DND-41 (cell line): ENCODE measurements around the gene LMO4.
A peak's percentile ranks its signal among the peaks of the same experiment; 100 is the strongest.

Experiments used
- ATAC-seq: fragments of 200-7000 bp; cut with Tn5 transposase; 3 replicates; pipeline ENCODE4 v1.9.1; 2021; ENCODE audit warnings: low read depth; ENCODE audit not compliant: insufficient read depth
- DNase-seq: peaks from one replicate; pipeline ENCODE4 v3.0.0-alpha.2; 2020
- H2AFZ ChIP-seq: 2 replicates; pipeline ENCODE4 v1.6.0; 2012; ENCODE audit warnings: low read depth, low read length
- H3K27ac ChIP-seq: 2 replicates; pipeline ENCODE4 v1.5.1; 2012; ENCODE audit warnings: low read length, inconsistent platforms
- H3K27me3 ChIP-seq: fragments of 200-600 bp; sonication (generic); 2 replicates; pipeline ENCODE4 v1.6.0; 2012; ENCODE audit warnings: low read length, mild to moderate bottlenecking, inconsistent platforms; ENCODE audit not compliant: insufficient read depth, poor library complexity
- H3K36me3 ChIP-seq: 2 replicates; pipeline ENCODE4 v1.5.1; 2012; ENCODE audit warnings: low read length, inconsistent platforms; ENCODE audit not compliant: insufficient read depth
- H3K4me1 ChIP-seq: 2 replicates; pipeline ENCODE4 v1.5.1; 2012; ENCODE audit warnings: mild to moderate bottlenecking, low read length; ENCODE audit not compliant: insufficient read depth
- H3K4me2 ChIP-seq: 2 replicates; pipeline ENCODE4 v1.6.0; 2012; ENCODE audit warnings: mild to moderate bottlenecking, moderate library complexity, low read length, inconsistent platforms; ENCODE audit not compliant: insufficient read depth
- H3K4me3 ChIP-seq, 2 experiments: fragments of 200-600 bp in 1 of 2; shearing (Covaris generic) in 1 of 2; 2 replicates each; pipeline ENCODE4 v1.5.1; 2012 to 2016; ENCODE audit warnings: inconsistent platforms in 2 of 2, low read length in 2 of 2, mild to moderate bottlenecking in 2 of 2, low read depth in 1 of 2, moderate library complexity in 1 of 2
- H3K79me2 ChIP-seq: 2 replicates; pipeline ENCODE4 v1.6.0; 2012; ENCODE audit warnings: low read length, inconsistent platforms; ENCODE audit not compliant: insufficient read depth
- H3K9ac ChIP-seq: 2 replicates; pipeline ENCODE4 v1.6.0; 2012; ENCODE audit warnings: low read depth, mild to moderate bottlenecking, inconsistent platforms, low read length, moderate library complexity
- H3K9me3 ChIP-seq: 2 replicates; pipeline ENCODE4 v1.5.1; 2012; ENCODE audit warnings: low read length, moderate library complexity, mild to moderate bottlenecking, inconsistent platforms; ENCODE audit not compliant: insufficient read depth, severe bottlenecking
- H4K20me1 ChIP-seq: 2 replicates; pipeline ENCODE4 v1.6.0; 2012; ENCODE audit warnings: low read length; ENCODE audit not compliant: insufficient read depth
- EZH2 ChIP-seq: IDR thresholded peaks from 3 replicates; pipeline ENCODE4 v1.6.1; 2012; ENCODE audit warnings: borderline replicate concordance, low read depth, mild to moderate bottlenecking, moderate library complexity, low read length, inconsistent platforms; ENCODE audit not compliant: severe bottlenecking
- TF ChIP-seq, protein P1 (sequence below): IDR thresholded peaks from 2 replicates; pipeline ENCODE4 v1.5.1; 2012; ENCODE audit warnings: borderline replicate concordance, low read length, moderate library complexity, mild to moderate bottlenecking; ENCODE audit not compliant: poor library complexity, severe bottlenecking; ENCODE audit errors: extremely low read depth

Gene LMO4

DNA sequence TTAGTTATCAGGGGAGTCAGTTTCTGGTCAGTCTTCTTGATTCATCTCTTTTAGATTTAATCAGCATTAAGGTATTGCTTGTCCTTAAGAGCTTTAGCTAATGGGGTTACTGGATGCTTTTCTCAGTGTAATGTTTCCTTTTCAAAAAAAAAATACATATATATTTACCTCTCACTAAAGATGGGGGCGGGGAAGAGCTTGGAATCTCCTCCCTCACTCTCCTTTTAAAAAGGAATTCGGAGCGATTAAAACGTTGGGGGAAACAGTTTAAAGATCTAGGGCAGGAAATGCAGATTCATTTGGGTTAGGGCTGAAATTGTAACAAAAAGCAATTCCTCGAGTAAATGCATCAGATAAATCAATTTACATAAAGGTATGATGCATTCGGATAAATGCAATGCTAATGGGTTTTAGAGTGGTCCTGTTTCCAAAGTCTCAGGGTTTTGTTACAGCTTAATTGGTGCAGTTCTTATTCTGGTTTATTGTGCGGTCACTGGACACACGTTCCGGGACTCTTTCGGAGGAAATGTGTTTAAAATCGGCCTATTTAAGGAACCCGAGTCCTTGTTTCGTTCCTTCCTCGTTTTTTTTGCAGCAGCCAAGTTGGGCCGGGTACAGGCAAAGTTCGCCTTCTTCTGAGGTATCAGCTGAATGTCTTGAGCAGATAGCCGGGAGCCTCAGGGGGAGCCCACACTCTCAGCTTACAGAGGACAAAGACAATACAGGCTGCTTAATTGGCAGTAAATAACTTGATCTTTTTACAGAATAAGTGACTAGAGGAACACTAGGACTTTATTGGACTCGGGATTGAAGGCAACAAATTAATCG lies 1.6 kb downstream of the LMO4 start:
- 0 out of 2 replicates have a peak overlapping the region, but pooled peaks have one; percentile 5 for H2AFZ ChIP-seq
- TF ChIP-seq, protein P1, sequence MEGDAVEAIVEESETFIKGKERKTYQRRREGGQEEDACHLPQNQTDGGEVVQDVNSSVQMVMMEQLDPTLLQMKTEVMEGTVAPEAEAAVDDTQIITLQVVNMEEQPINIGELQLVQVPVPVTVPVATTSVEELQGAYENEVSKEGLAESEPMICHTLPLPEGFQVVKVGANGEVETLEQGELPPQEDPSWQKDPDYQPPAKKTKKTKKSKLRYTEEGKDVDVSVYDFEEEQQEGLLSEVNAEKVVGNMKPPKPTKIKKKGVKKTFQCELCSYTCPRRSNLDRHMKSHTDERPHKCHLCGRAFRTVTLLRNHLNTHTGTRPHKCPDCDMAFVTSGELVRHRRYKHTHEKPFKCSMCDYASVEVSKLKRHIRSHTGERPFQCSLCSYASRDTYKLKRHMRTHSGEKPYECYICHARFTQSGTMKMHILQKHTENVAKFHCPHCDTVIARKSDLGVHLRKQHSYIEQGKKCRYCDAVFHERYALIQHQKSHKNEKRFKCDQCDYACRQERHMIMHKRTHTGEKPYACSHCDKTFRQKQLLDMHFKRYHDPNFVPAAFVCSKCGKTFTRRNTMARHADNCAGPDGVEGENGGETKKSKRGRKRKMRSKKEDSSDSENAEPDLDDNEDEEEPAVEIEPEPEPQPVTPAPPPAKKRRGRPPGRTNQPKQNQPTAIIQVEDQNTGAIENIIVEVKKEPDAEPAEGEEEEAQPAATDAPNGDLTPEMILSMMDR: no peak
- no peak for TF ChIP-seq EZH2
- peak overlapping the region; percentile 73 to 76; a peak in 3 of 4 replicates for H3K4me3 ChIP-seq
- H3K4me1 ChIP-seq: peaks cover 40% of the 10 kb centered on the region
- peaks cover 36% of the 10 kb centered on the region for H3K79me2 ChIP-seq
- peak overlapping the region; percentile 77 for H3K9ac ChIP-seq
- peak overlapping the region; percentile 82 for H3K27ac ChIP-seq
- peaks cover 26% of the 10 kb centered on the region for H4K20me1 ChIP-seq
- no peaks in the 10 kb centered on the region for H3K9me3 ChIP-seq
- peaks cover 20% of the 10 kb centered on the region for H3K27me3 ChIP-seq
- peak overlapping the region; percentile 98 for H3K4me2 ChIP-seq
- DNase-seq (peak; percentile 17), ATAC-seq (no peak)
- peaks cover 16% of the 10 kb centered on the region for H3K36me3 ChIP-seq

GRCh38 chr1:87330885-87331364 lies 2.2 kb downstream of the LMO4 start:
- Histone ChIP-seq H2AFZ (peak overlapping the region; percentile 65; the same call in 1 of the 2 replicates), H3K4me2 (peak overlapping the region; percentile 98), H4K20me1 (peaks cover 26% of the 10 kb centered on the region), H3K4me3 (peak overlapping the region; percentile 41 to 76; a peak in 3 of 4 replicates), H3K9me3 (no peaks in the 10 kb centered on the region), H3K27me3 (peaks cover 20% of the 10 kb centered on the region), H3K9ac (peak overlapping the region; percentile 77), H3K27ac (peak overlapping the region; percentile 82), H3K36me3 (peaks cover 16% of the 10 kb centered on the region), H3K4me1 (peaks cover 40% of the 10 kb centered on the region), H3K79me2 (peaks cover 36% of the 10 kb centered on the region)
- ATAC-seq (no peak), DNase-seq (no peak)
- TF ChIP-seq, protein P1: no peak
- TF ChIP-seq EZH2: no peak

- Histone ChIP-seq H3K9ac (peak overlapping the region; percentile 77), H3K4me3 (peak overlapping the region; percentile 41 to 76; a peak in 3 of 4 replicates), H4K20me1 (peaks cover 26% of the 10 kb centered on the region), H3K79me2 (peaks cover 36% of the 10 kb centered on the region), H2AFZ (peak overlapping the region; percentile 65; the same call in 1 of the 2 replicates), H3K4me1 (peaks cover 40% of the 10 kb centered on the region), H3K4me2 (peak overlapping the region; percentile 98), H3K9me3 (no peaks in the 10 kb centered on the region), H3K27ac (peak overlapping the region; percentile 59), H3K36me3 (peaks cover 16% of the 10 kb centered on the region), H3K27me3 (peaks cover 20% of the 10 kb centered on the region)
- peak; percentile 49 for TF ChIP-seq EZH2
- TF ChIP-seq, protein P1: peak; percentile 29
- DNase-seq: peak; percentile 82
- ATAC-seq: peak; percentile 53
These were observed 2.9 kb downstream of the LMO4 start for GRCh38 chr1:87331365-87332241.
